Liver (tissue), 9 donors: ENCODE data around the gene FERMT1. TPM values are rescaled to one million over a fixed set of nuclear protein-coding genes. Genes with fewer than 3 reads are reported as not detected.

Source experiments
- DNase-seq: peaks from one replicate; pipeline ENCODE4 v3.0.0-alpha.2; 2017; ENCODE audit warnings: low spot score
- H3K27ac ChIP-seq, 2 donors: one replicate each; pipeline ENCODE4 v1.7.0; 2013; ENCODE audit warnings: inconsistent platforms in 2 of 2, low read length in 2 of 2, control low read depth in 1 of 2, low read depth in 1 of 2, mild to moderate bottlenecking in 1 of 2
- H3K27me3 ChIP-seq, 4 donors: one replicate each; pipeline versions ENCODE4 v1.6.1 to v1.7.0; 2013; ENCODE audit warnings: low read length in 3 of 4, inconsistent platforms in 1 of 4, mild to moderate bottlenecking in 1 of 4, moderate library complexity in 1 of 4; ENCODE audit not compliant: control insufficient read depth in 4 of 4, insufficient read depth in 4 of 4
- H3K36me3 ChIP-seq, 4 donors: one replicate each; pipeline versions ENCODE4 v1.6.1 to v1.7.0; 2013; ENCODE audit warnings: low read length in 3 of 4, mild to moderate bottlenecking in 3 of 4, low read depth in 1 of 4, moderate library complexity in 1 of 4; ENCODE audit not compliant: control insufficient read depth in 4 of 4, insufficient read depth in 3 of 4
- H3K4me1 ChIP-seq, 4 donors: one replicate each; pipeline versions ENCODE4 v1.6.1 to v1.7.0; 2013; ENCODE audit warnings: low read length in 3 of 4, mild to moderate bottlenecking in 3 of 4, moderate library complexity in 1 of 4; ENCODE audit not compliant: control insufficient read depth in 4 of 4, insufficient read depth in 4 of 4
- H3K4me3 ChIP-seq, 3 donors: one replicate each; pipeline versions ENCODE4 v1.6.1 to v1.7.0; 2013; ENCODE audit warnings: low read length in 3 of 3, control low read depth in 1 of 3, low read depth in 1 of 3, mild to moderate bottlenecking in 1 of 3
- H3K9ac ChIP-seq, 2 donors: one replicate each; pipeline ENCODE4 v1.7.0; 2013; ENCODE audit warnings: low read length in 2 of 2, mild to moderate bottlenecking in 2 of 2, moderate library complexity in 2 of 2, control low read depth in 1 of 2, low read depth in 1 of 2
- H3K9me3 ChIP-seq, 4 donors: one replicate each; pipeline versions ENCODE4 v1.6.1 to v1.7.0; 2013; ENCODE audit warnings: low read length in 3 of 4; ENCODE audit not compliant: control insufficient read depth in 4 of 4
- ATF3 ChIP-seq: IDR thresholded peaks from 2 replicates; pipeline ENCODE4 v1.6.1; 2016; ENCODE audit warnings: antibody characterized with exemption
- EGR1 ChIP-seq, 2 donors: IDR thresholded peaks; 2 replicates each; pipeline ENCODE4 v1.6.1; 2016 to 2018; ENCODE audit warnings: antibody characterized with exemption in 2 of 2, low read depth in 2 of 2
- GABPA ChIP-seq, 2 donors: IDR thresholded peaks in 1 of 2; conservative IDR thresholded peaks in 1 of 2; 2 replicates each; pipeline ENCODE4 v1.6.1; 2016; ENCODE audit warnings: antibody characterized with exemption in 2 of 2, mild to moderate bottlenecking in 1 of 2, moderate library complexity in 1 of 2
- HNF4A ChIP-seq, 2 donors: conservative IDR thresholded peaks; 2 replicates each; pipeline ENCODE4 v1.6.1; 2016; ENCODE audit warnings: antibody characterized with exemption in 2 of 2, mild to moderate bottlenecking in 2 of 2
- HNF4G ChIP-seq: IDR thresholded peaks from 2 replicates; pipeline ENCODE4 v1.6.1; 2016; ENCODE audit warnings: antibody characterized with exemption
- JUND ChIP-seq, 2 donors: IDR thresholded peaks; 2 replicates each; pipeline ENCODE4 v1.6.1; 2016; ENCODE audit warnings: antibody characterized with exemption in 2 of 2
- MAX ChIP-seq: IDR thresholded peaks from 2 replicates; pipeline ENCODE4 v1.6.1; 2016; ENCODE audit warnings: antibody characterized with exemption
- NR2F2 ChIP-seq: IDR thresholded peaks from 2 replicates; pipeline ENCODE4 v1.6.1; 2016; ENCODE audit warnings: antibody characterized with exemption
- RAD21 ChIP-seq, 2 donors: IDR thresholded peaks; 2 replicates each; pipeline ENCODE4 v1.6.1; 2016; ENCODE audit warnings: antibody characterized with exemption in 2 of 2, mild to moderate bottlenecking in 2 of 2
- RXRA ChIP-seq, 2 donors: IDR thresholded peaks; 2 replicates each; pipeline ENCODE4 v1.6.1; 2017 to 2018; ENCODE audit warnings: antibody characterized with exemption in 2 of 2, mild to moderate bottlenecking in 1 of 2
- SP1 ChIP-seq: IDR thresholded peaks from 2 replicates; pipeline ENCODE4 v1.6.1; 2018; ENCODE audit warnings: antibody characterized with exemption, mild to moderate bottlenecking
- TAF1 ChIP-seq: conservative IDR thresholded peaks from 2 replicates; pipeline ENCODE4 v1.6.1; 2016; ENCODE audit warnings: antibody characterized with exemption, mild to moderate bottlenecking
- YY1 ChIP-seq: IDR thresholded peaks from 2 replicates; pipeline ENCODE4 v1.6.1; 2016; ENCODE audit warnings: antibody characterized with exemption, mild to moderate bottlenecking
- WGBS: extraction: QIAGEN DNeasy Blood & Tissue Kit; methylation state at CpG from one replicate; pipeline ENCODE4 v1.1.7; 2013; 5-methylcytosine and 5-hydroxymethylcytosine counted together
- polyA plus RNA-seq, 2 donors: library from polyadenylated mRNA; stranded (reverse) in 1 of 2; unstranded in 1 of 2; fragments of 200-250 nt in 1 of 2; fragments of >200 nt in 1 of 2; fragmentation: Nextera tagmentation in 1 of 2; extraction: Ambion mirVana in 1 of 2; gene quantifications; one replicate each; pipeline versions ENCODE4 v1.2.1 to v1.2.3, GENCODE V29; 2013 to 2015
- total RNA-seq, 2 donors: library from RNA; depleted of rRNA; stranded (reverse); fragments of >200 nt; gene quantifications; one replicate each; pipeline ENCODE4 v1.2.3, GENCODE V29; 2014
- TF ChIP-seq, protein P1 (sequence below): IDR thresholded peaks from 2 replicates; pipeline ENCODE4 v1.6.1; 2016; ENCODE audit warnings: antibody characterized with exemption, mild to moderate bottlenecking
- TF ChIP-seq, protein P2 (sequence below): fragments of 150-350 bp; IDR thresholded peaks from 2 replicates; pipeline ENCODE4 v1.5.1; 2017; ENCODE audit warnings: improper control_type of control experiment, low read depth, low read length; ENCODE audit not compliant: missing input control
- donor health status: healthy.
- donor health status: healthy.
- donor health status: healthy.
- donor health status: healthy.
- donor health status: healthy.

FERMT1 gene
- total and polyA plus RNA-seq, 4 donors = 0.11 to 0.42 (median 0.21) TPM

DNA sequence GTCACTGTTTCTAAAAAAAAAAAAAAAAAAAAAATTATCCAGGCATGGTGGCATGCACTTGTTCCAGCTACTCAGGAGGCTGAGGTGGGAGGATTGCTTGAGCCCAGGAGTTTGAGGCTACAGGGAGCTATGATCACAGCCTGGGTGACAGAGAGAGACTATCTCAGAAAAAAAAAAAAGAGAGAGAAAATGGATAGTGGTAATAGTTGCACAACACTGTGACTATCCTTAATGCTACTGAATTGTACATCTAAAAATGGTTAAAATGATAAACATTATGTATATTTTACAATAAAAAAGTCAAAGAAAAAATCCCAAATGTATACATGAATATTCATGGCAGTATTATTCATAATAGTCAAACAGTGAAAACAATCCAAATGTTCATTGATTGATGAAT, 23.0 kb downstream of the FERMT1 start:
- Histone ChIP-seq H3K9ac (no peak overlapping the region), H3K36me3 (no peaks in the 10 kb centered on the region), H3K9me3 (no peaks in the 10 kb centered on the region), H3K4me3 (no peak overlapping the region), H3K27me3 (no peaks in the 10 kb centered on the region), H3K4me1 (peaks cover 0 to 9% (median 0%) of the 10 kb centered on the region in 4 donors), H3K27ac (no peak overlapping the region)
- DNase-seq = no peak
- TF ChIP-seq RXRA (IDR thresholded peaks at IDR 0.05) (no peak), SP1 (no peak), EGR1 (IDR thresholded peaks at IDR 0.05; ENCODE audit: low read depth in 2 of 2) (no peak), GABPA (IDR thresholded peaks at IDR 0.05 in 1 of 2, conservative IDR thresholded peaks at IDR 0.05 in 1 of 2) (no peak), HNF4G (no peak), NR2F2 (no peak), RAD21 (IDR thresholded peaks at IDR 0.05) (no peak), JUND (IDR thresholded peaks at IDR 0.05) (no peak), TAF1 (no peak), ATF3 (no peak), HNF4A (conservative IDR thresholded peaks at IDR 0.05) (no peak), YY1 (no peak)
- TF ChIP-seq, protein P1, sequence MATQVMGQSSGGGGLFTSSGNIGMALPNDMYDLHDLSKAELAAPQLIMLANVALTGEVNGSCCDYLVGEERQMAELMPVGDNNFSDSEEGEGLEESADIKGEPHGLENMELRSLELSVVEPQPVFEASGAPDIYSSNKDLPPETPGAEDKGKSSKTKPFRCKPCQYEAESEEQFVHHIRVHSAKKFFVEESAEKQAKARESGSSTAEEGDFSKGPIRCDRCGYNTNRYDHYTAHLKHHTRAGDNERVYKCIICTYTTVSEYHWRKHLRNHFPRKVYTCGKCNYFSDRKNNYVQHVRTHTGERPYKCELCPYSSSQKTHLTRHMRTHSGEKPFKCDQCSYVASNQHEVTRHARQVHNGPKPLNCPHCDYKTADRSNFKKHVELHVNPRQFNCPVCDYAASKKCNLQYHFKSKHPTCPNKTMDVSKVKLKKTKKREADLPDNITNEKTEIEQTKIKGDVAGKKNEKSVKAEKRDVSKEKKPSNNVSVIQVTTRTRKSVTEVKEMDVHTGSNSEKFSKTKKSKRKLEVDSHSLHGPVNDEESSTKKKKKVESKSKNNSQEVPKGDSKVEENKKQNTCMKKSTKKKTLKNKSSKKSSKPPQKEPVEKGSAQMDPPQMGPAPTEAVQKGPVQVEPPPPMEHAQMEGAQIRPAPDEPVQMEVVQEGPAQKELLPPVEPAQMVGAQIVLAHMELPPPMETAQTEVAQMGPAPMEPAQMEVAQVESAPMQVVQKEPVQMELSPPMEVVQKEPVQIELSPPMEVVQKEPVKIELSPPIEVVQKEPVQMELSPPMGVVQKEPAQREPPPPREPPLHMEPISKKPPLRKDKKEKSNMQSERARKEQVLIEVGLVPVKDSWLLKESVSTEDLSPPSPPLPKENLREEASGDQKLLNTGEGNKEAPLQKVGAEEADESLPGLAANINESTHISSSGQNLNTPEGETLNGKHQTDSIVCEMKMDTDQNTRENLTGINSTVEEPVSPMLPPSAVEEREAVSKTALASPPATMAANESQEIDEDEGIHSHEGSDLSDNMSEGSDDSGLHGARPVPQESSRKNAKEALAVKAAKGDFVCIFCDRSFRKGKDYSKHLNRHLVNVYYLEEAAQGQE = no peak
- TF ChIP-seq, protein P2, sequence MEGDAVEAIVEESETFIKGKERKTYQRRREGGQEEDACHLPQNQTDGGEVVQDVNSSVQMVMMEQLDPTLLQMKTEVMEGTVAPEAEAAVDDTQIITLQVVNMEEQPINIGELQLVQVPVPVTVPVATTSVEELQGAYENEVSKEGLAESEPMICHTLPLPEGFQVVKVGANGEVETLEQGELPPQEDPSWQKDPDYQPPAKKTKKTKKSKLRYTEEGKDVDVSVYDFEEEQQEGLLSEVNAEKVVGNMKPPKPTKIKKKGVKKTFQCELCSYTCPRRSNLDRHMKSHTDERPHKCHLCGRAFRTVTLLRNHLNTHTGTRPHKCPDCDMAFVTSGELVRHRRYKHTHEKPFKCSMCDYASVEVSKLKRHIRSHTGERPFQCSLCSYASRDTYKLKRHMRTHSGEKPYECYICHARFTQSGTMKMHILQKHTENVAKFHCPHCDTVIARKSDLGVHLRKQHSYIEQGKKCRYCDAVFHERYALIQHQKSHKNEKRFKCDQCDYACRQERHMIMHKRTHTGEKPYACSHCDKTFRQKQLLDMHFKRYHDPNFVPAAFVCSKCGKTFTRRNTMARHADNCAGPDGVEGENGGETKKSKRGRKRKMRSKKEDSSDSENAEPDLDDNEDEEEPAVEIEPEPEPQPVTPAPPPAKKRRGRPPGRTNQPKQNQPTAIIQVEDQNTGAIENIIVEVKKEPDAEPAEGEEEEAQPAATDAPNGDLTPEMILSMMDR = no peak

- Histone ChIP-seq H3K36me3 (no peaks in the 10 kb centered on the region), H3K9me3 (no peaks in the 10 kb centered on the region), H3K4me3 (no peak overlapping the region), H3K4me1 (peaks cover 0 to 9% (median 0%) of the 10 kb centered on the region in 4 donors), H3K27me3 (no peaks in the 10 kb centered on the region), H3K27ac (no peak overlapping the region), H3K9ac (no peak overlapping the region)
- WGBS = 63% methylated on average over 5 of the region's 5 CpGs
- no peak for DNase-seq
- TF ChIP-seq SP1 = peak; percentile 31
- no peak for TF ChIP-seq MAX
- TF ChIP-seq HNF4A (conservative IDR thresholded peaks at IDR 0.05) = peak; percentile 60 to 74
- TF ChIP-seq GABPA (IDR thresholded peaks at IDR 0.05 in 1 of 2, conservative IDR thresholded peaks at IDR 0.05 in 1 of 2) = no peak
- TF ChIP-seq HNF4G = no peak
- TF ChIP-seq NR2F2 = no peak
- TF ChIP-seq YY1 = no peak
- TF ChIP-seq RXRA (IDR thresholded peaks at IDR 0.05) = peak in 1 of 2 donors; percentile 13
- no peak for TF ChIP-seq ATF3
- TF ChIP-seq RAD21 (IDR thresholded peaks at IDR 0.05) = no peak
- no peak for TF ChIP-seq EGR1 (IDR thresholded peaks at IDR 0.05; ENCODE audit: low read depth in 2 of 2)
Observed at GRCh38 chr20:6095409-6095808, 27.4 kb downstream of the FERMT1 start.
